Suprapubic skin (tissue), 4 donors: Measurements from ENCODE around the gene POLR3E.

Experiments
- EP300 ChIP-seq: sonication (generic); formaldehyde crosslinking; IDR thresholded peaks from one replicate; pipeline ENCODE4 v1.6.1; 2017; ENCODE audit warnings: antibody characterized with exemption
- POLR2A ChIP-seq, 2 donors: fragments of 450-650 bp; IDR thresholded peaks; one replicate each; pipeline ENCODE4 v1.6.1; 2017; ENCODE audit warnings: antibody characterized with exemption in 2 of 2, mild to moderate bottlenecking in 2 of 2, moderate library complexity in 2 of 2
- POLR2AphosphoS5 ChIP-seq, 3 donors: sonication (generic); formaldehyde crosslinking; IDR thresholded peaks; one replicate each; pipeline ENCODE4 v1.6.1; 2017; ENCODE audit warnings: antibody characterized with exemption in 3 of 3
- TF ChIP-seq, protein P1 (sequence below), 2 donors: fragments of 200-600 bp in 1 of 2; fragments of 450-650 bp in 1 of 2; sonication (generic) in 1 of 2; IDR thresholded peaks; one replicate each; pipeline ENCODE4 v1.5.1; 2016 to 2019; ENCODE audit warnings: antibody characterized with exemption in 2 of 2, mild to moderate bottlenecking in 1 of 2, moderate library complexity in 1 of 2

GRCh38 chr16:22356930-22357634 lies 59.9 kb downstream of the POLR3E start:
- TF ChIP-seq POLR2A (IDR thresholded peaks at IDR 0.05): no peak
- TF ChIP-seq, protein P1, sequence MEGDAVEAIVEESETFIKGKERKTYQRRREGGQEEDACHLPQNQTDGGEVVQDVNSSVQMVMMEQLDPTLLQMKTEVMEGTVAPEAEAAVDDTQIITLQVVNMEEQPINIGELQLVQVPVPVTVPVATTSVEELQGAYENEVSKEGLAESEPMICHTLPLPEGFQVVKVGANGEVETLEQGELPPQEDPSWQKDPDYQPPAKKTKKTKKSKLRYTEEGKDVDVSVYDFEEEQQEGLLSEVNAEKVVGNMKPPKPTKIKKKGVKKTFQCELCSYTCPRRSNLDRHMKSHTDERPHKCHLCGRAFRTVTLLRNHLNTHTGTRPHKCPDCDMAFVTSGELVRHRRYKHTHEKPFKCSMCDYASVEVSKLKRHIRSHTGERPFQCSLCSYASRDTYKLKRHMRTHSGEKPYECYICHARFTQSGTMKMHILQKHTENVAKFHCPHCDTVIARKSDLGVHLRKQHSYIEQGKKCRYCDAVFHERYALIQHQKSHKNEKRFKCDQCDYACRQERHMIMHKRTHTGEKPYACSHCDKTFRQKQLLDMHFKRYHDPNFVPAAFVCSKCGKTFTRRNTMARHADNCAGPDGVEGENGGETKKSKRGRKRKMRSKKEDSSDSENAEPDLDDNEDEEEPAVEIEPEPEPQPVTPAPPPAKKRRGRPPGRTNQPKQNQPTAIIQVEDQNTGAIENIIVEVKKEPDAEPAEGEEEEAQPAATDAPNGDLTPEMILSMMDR (IDR thresholded peaks at IDR 0.05): no peak
- TF ChIP-seq POLR2AphosphoS5 (IDR thresholded peaks at IDR 0.05): no peak
- TF ChIP-seq EP300: no peak
